GM12864 (cell line): ENCODE measurements around the gene DNAJC4.

Experiments used
- DNase-seq: peaks from one replicate; pipeline ENCODE4 v3.0.0-alpha.2; 2011; ENCODE audit warnings: low read depth
- H3K4me3 ChIP-seq: 2 replicates; pipeline ENCODE4 v1.5.1; 2011; ENCODE audit warnings: mild to moderate bottlenecking, low read depth, low read length, control low read depth
- CTCF ChIP-seq: IDR thresholded peaks from 2 replicates; pipeline ENCODE4 v1.5.1; 2011; ENCODE audit warnings: low read depth, mild to moderate bottlenecking, moderate library complexity, low read length, control low read depth, inconsistent platforms; ENCODE audit errors: missing control alignments

DNAJC4 gene

DNA sequence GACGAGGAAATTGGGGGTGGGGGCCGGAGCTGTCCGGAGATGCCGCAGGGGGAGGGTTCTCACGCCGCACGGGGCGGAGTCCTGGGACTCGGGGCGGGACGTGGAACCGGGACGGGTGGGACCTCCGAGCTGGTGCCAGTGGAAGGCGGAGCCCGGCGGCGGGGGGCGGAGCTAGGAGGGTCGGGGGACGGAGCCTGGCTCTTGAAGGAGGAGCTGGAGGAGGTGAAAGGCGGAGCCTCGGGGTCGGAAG is 10.8 kb downstream of the DNAJC4 start:
- H3K4me3 ChIP-seq, result peak overlapping the region; percentile 94
- TF ChIP-seq CTCF, result no peak
- DNase-seq, result no peak

GRCh38 chr11:64241491-64242374 is 11.4 kb downstream of the DNAJC4 start:
- peak; percentile 92 for DNase-seq
- TF ChIP-seq CTCF, result peak; percentile 9
- H3K4me3 ChIP-seq, result peak overlapping the region; percentile 94

- no peak for DNase-seq
- H3K4me3 ChIP-seq, result no peak overlapping the region; the same call in 1 of the 2 replicates
- TF ChIP-seq CTCF, result no peak
Measured at GRCh38 chr11:64243236-64243854, 13.0 kb downstream of the DNAJC4 start.

- no peak for DNase-seq
- no peak overlapping the region for H3K4me3 ChIP-seq
Measured at GRCh38 chr11:64244107-64244506, 13.8 kb downstream of the DNAJC4 start.

DNA sequence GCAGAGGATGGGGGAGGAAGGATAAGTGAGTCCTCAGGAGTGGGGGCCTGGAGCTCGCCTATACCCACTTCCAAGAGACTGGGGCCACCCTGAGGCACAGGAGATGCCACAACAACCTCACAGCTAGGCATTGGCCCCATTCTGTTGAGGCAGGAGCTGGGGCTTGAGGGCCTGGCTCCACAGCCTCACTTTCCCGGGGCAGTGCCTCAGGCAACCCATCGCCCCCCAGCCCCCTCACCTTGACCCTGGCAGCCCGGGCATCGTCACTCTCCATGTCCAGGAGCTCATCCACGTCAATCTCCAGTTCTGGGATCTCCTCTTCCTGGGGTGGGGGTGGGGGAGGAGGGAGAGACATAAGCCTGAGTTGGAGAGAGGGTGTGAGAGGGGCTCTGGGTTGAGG is 14.6 kb downstream of the DNAJC4 start:
- H3K4me3 ChIP-seq, result peak overlapping the region; percentile 86
- no peak for TF ChIP-seq CTCF
- DNase-seq, result no peak

More at GRCh38 chr11:64244107-64244506, 13.8 kb downstream of the DNAJC4 start:
- no peak for TF ChIP-seq CTCF

DNA sequence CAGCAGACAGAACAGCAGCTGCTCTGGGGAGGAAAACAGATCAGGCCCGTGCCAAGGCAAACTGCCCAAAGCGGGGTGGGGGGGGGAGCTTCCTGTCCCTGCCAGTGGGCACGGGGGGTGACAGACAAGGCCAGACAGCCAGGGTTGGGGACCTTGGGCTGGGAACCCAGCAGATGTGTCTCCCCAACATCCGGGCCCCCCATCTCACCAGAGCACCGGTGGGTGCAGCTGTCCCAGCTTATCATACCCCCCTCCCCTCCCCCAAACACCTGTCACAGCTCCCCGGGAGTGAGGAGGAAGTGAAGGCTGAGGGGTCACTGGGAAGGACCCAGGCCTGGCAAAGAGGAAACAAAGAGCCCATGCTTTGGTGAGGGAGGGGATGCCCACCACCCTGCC is 15.1 kb downstream of the DNAJC4 start:
- no peak for DNase-seq
- H3K4me3 ChIP-seq, result peak overlapping the region; percentile 86
- TF ChIP-seq CTCF, result no peak
